Astrocyte of the spinal cord (primary cell): ENCODE data around the gene ADAMTS12.

Source experiments
- DNase-seq: peaks from one replicate; pipeline ENCODE4 v3.0.0; 2011; ENCODE audit warnings: low read depth, low spot score
- H3K4me3 ChIP-seq: 2 replicates; pipeline ENCODE4 v1.5.1; 2011; ENCODE audit warnings: low read depth, mild to moderate bottlenecking, low read length, moderate library complexity
- in situ Hi-C: cut with HindIII; loops from 2 replicates; pipeline ENCODE4 v1.10.0; 2017; ENCODE audit warnings: low sequenced_read_pairs
- TF ChIP-seq, protein P1 (sequence below): IDR thresholded peaks from 2 replicates; pipeline ENCODE4 v1.5.1; 2012; ENCODE audit warnings: low read depth, mild to moderate bottlenecking, low read length, inconsistent platforms

The ADAMTS12 gene

DNA sequence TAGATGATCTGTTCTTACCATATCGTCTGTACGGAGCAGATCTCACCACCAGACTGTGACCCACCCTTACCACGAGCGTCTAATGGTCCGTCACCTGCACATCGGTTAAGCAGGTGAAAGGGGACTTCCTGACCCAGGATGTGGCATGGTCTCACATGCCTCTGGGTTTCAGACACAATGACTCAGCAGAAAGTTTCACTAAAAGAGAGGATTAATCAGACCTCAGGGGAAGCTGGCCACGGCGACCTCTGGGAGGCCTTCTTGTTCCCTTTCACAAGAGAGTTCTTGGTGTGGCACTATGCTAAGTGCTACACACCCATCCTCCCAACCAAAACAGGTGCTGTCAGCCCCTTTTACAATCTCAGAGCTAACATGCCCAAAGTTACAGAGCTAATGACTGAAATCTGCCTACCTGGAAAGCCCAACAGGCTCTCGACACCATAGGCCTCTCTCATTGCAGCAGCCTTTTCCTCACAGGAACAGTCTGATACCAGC lies 41.6 kb downstream of the ADAMTS12 start:
- DNase-seq: peak; percentile 78
- TF ChIP-seq, protein P1, sequence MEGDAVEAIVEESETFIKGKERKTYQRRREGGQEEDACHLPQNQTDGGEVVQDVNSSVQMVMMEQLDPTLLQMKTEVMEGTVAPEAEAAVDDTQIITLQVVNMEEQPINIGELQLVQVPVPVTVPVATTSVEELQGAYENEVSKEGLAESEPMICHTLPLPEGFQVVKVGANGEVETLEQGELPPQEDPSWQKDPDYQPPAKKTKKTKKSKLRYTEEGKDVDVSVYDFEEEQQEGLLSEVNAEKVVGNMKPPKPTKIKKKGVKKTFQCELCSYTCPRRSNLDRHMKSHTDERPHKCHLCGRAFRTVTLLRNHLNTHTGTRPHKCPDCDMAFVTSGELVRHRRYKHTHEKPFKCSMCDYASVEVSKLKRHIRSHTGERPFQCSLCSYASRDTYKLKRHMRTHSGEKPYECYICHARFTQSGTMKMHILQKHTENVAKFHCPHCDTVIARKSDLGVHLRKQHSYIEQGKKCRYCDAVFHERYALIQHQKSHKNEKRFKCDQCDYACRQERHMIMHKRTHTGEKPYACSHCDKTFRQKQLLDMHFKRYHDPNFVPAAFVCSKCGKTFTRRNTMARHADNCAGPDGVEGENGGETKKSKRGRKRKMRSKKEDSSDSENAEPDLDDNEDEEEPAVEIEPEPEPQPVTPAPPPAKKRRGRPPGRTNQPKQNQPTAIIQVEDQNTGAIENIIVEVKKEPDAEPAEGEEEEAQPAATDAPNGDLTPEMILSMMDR: no peak
- H3K4me3 ChIP-seq: no peak overlapping the region
- in situ Hi-C loops: no loop called here

DNA sequence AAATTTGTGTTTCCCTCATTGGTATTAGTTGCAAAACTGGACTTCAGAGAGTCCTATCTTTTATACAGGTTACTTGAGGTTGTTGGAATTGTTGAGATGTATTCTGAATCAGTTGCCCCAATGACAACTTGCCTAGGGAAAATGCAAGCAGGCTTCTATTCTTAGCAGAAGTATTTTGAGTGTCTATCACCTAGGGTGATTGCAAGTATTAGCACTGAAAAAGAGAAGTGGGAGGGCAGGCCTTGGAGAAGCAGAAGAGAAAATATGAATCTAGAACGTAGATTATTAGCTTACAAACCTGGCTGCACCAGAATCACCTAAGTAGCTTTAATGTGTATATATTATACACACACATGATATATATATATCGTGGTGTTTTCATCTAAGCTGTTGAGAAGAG lies 43.2 kb downstream of the ADAMTS12 start:
- in situ Hi-C loops: no loop called here
- DNase-seq: no peak
- TF ChIP-seq, protein P1: no peak
- no peak overlapping the region for H3K4me3 ChIP-seq

DNA sequence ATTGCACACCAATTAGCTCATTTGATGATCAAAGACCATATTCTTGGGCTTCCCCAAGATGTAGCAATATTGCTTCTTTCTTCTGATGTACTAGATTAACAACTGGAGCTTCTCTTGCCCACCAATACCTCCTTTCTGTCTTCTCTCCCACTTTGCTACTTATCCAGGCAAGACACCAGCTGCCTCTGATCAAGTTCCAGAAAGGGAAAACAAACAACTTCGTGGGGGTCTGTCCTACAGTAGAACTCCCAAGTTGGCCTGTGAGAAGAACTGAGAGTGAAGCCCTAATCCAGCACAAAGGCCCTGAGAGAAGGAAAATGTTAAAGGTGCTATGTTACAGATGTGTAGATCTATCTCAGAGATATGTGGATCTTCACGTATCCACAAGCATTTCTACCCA lies 44.9 kb downstream of the ADAMTS12 start:
- H3K4me3 ChIP-seq: no peak overlapping the region
- TF ChIP-seq, protein P1: no peak
- DNase-seq: peak; percentile 46
- in situ Hi-C loops: no loop called here

DNA sequence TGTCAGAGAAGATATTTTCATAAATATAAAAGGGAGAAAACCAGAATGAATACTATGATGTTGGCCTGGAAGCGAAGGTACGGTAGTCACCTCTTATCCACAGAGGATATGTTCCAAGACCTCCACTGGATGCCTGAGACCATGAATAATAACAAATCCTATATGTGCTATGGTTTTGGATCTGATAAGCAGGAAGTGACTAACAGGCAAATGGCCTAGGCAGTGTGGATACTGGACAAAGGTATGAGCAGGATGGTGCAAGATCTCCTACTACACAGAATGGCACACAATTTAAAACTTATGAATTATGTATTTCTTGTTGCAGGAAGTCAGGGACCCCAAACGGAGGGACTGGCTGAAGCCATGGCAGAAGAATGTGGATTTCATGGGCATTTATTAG lies 48.2 kb downstream of the ADAMTS12 start:
- H3K4me3 ChIP-seq: no peak overlapping the region
- DNase-seq: peak; percentile 68
- in situ Hi-C loops: no loop called here
- TF ChIP-seq, protein P1: no peak

DNA sequence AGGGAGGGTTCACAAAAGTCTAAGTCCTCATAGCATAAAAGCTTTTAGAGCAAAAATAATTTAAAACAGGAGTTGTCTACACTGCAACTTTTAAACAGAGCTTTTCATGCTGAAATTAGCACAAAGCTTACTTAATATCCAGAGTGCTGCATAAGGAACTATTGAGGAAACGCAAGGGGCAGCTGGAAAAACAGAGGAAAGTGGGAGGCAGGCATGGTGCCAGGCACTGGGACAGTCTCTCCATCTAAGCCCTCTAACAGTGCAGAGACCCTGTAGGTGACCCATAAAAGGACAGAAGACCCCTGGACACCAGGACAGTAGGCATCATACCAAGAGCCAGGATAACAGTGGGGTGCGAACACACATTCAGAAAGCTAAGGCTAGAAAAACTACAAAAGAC lies 49.3 kb downstream of the ADAMTS12 start:
- TF ChIP-seq, protein P1: no peak
- DNase-seq: no peak
- H3K4me3 ChIP-seq: no peak overlapping the region
- in situ Hi-C loops: no loop called here

DNA sequence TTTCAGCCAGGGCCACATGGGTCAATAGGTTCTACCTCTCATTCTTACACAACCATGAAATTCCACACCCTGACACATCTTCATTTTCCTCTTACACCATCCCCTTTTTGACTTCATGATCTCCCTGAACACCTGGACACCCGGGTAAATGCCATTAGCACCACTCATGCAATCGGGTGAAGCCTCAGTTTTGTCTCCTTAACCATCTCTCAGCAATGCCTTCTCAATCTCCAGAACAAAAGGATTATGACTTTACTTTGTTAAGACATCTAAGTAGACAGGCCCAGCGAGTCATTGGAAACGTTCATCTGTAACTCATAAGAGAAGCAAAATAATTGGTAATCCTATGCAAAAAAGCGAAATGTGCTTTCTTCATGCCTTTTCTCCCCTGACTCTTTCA lies 49.9 kb downstream of the ADAMTS12 start:
- in situ Hi-C loops: no loop called here
- TF ChIP-seq, protein P1: no peak
- no peak for DNase-seq
- H3K4me3 ChIP-seq: no peak overlapping the region
